Peyer's patch (tissue), 4 donors: Measurements from ENCODE around the gene CTAGE8.
"Not testable (repeated sequence)": the region's sequence is repeated elsewhere in the genome, so short reads cannot be mapped to it uniquely, and the experiment has no call there.

Source experiments
- CTCF ChIP-seq, 6 experiments: fragments of 450-650 bp in 4 of 6; fragments of 200-600 bp in 2 of 6; sonication (generic) in 1 of 6; IDR thresholded peaks; one replicate each; pipeline ENCODE4 v1.5.1; 2017 to 2019; ENCODE audit warnings: antibody characterized with exemption in 6 of 6, mild to moderate bottlenecking in 3 of 6, moderate library complexity in 1 of 6
- POLR2A ChIP-seq, 2 donors: fragments of 450-650 bp; IDR thresholded peaks; one replicate each; pipeline ENCODE4 v1.5.1; 2017; ENCODE audit warnings: antibody characterized with exemption in 2 of 2, mild to moderate bottlenecking in 2 of 2, moderate library complexity in 2 of 2

- not testable (repeated sequence) for TF ChIP-seq CTCF, POLR2A (IDR thresholded peaks at IDR 0.05)
These were observed 21.3 kb downstream of the CTAGE8 start for GRCh38 chr7:144247674-144248330.
